OCI-LY1 (cell line): ENCODE measurements around the gene GFRA4.

ENCODE experiments used
- H2AFZ ChIP-seq: fragments of 200-600 bp; sonication (generic), shearing (Covaris generic); 2 replicates; pipeline ENCODE4 v1.6.0; 2014; ENCODE audit warnings: antibody characterized with exemption, mild to moderate bottlenecking, low read length
- H3F3A ChIP-seq: fragments of 200-600 bp; sonication (generic), shearing (Covaris generic); 2 replicates; pipeline ENCODE4 v1.6.0; 2014; ENCODE audit warnings: mild to moderate bottlenecking, antibody characterized with exemption, low read length, moderate library complexity; ENCODE audit not compliant: insufficient read depth
- H3K27ac ChIP-seq: fragments of 200-600 bp; sonication (generic); 2 replicates; pipeline ENCODE4 v1.5.1; 2014; ENCODE audit warnings: low read length, mixed run types, mild to moderate bottlenecking, low read depth; ENCODE audit not compliant: poor library complexity, severe bottlenecking
- H3K27me3 ChIP-seq: fragments of 200-600 bp; sonication (generic); 2 replicates; pipeline ENCODE4 v1.6.0; 2014; ENCODE audit warnings: antibody characterized with exemption, mild to moderate bottlenecking, low read length, moderate library complexity; ENCODE audit not compliant: insufficient read depth
- H3K36me3 ChIP-seq: fragments of 200-600 bp; sonication (generic); 2 replicates; pipeline ENCODE4 v1.6.1; 2014; ENCODE audit warnings: mild to moderate bottlenecking, antibody characterized with exemption, low read length, moderate library complexity, mixed read lengths; ENCODE audit not compliant: insufficient read depth
- H3K4me1 ChIP-seq: fragments of 200-600 bp; sonication (generic); 2 replicates; pipeline ENCODE4 v1.5.1; 2014; ENCODE audit warnings: mild to moderate bottlenecking, low read length, moderate library complexity; ENCODE audit not compliant: insufficient read depth, severe bottlenecking
- H3K4me2 ChIP-seq: fragments of 200-600 bp; sonication (generic), shearing (Covaris generic); 2 replicates; pipeline ENCODE4 v1.6.1; 2014; ENCODE audit warnings: low read length
- H3K4me3 ChIP-seq: fragments of 200-600 bp; sonication (generic); 2 replicates; pipeline ENCODE4 v1.5.1; 2014; ENCODE audit warnings: low read length, low read depth, mild to moderate bottlenecking, mixed read lengths; ENCODE audit not compliant: poor library complexity, severe bottlenecking
- H3K79me2 ChIP-seq: fragments of 200-600 bp; shearing (Covaris generic); 2 replicates; pipeline ENCODE4 v1.6.1; 2016; ENCODE audit warnings: mixed run types, low read length, mixed read lengths; ENCODE audit not compliant: insufficient read depth
- H3K9ac ChIP-seq: fragments of 200-600 bp; sonication (generic), shearing (Covaris generic); 2 replicates; pipeline ENCODE4 v1.6.1; 2014; ENCODE audit warnings: mild to moderate bottlenecking, low read length, mixed read lengths
- H3K9me2 ChIP-seq: fragments of 200-600 bp; sonication (generic), shearing (Covaris generic); 2 replicates; pipeline ENCODE4 v1.6.1; 2014; ENCODE audit warnings: low read depth, mild to moderate bottlenecking, low read length, mixed read lengths
- H3K9me3 ChIP-seq: fragments of 200-600 bp; shearing (Covaris generic); 2 replicates; pipeline ENCODE4 v1.6.1; 2014; ENCODE audit warnings: low read length, mixed read lengths
- H4K20me1 ChIP-seq: fragments of 200-600 bp; sonication (generic), shearing (Covaris generic); 2 replicates; pipeline ENCODE4 v1.6.0; 2016; ENCODE audit warnings: mild to moderate bottlenecking, low read length; ENCODE audit not compliant: insufficient read depth
- EZH2 ChIP-seq: fragments of 200-600 bp; sonication (generic), shearing (Covaris generic); IDR thresholded peaks from 2 replicates; pipeline ENCODE4 v1.8.0; 2017; ENCODE audit warnings: borderline replicate concordance, mixed run types, mild to moderate bottlenecking, antibody characterized with exemption, low read length, moderate library complexity, mixed read lengths
- TF ChIP-seq, protein P1 (sequence below): fragments of 200-600 bp; sonication (generic), shearing (Covaris generic); IDR thresholded peaks from 2 replicates; pipeline ENCODE4 v1.5.1; 2017; ENCODE audit warnings: mild to moderate bottlenecking, antibody characterized with exemption, low read length, moderate library complexity, mixed read lengths

GFRA4 gene

DNA sequence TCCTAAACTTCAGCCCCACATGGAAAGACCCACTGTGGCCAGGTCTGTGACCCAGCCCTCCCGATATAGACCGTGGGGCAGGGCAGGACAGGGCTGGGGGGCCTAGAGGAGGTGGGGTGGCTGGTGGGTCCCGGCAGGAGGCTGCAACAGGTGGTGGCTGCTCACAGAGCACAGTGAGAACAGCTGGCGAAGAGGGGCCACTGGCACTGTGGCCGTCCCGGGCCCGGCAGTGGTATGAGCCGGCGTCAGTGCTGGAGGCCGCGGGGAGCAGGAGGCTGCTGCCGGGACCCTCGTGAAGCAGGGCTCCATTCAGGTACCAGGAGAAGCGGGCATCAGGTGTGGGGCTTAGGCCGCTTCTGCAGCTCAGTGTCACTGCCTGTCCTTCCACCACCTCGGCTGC, 35.8 kb upstream of the GFRA4 start:
- Histone ChIP-seq H3K4me1 (no peaks in the 10 kb centered on the region), H3K9ac (no peak overlapping the region), H4K20me1 (no peaks in the 10 kb centered on the region), H3K4me3 (no peak overlapping the region), H2AFZ (no peak overlapping the region), H3K9me3 (0 out of 2 replicates have a peak, but pooled peaks cover 4% of the 10 kb centered on the region), H3K4me2 (no peak overlapping the region), H3K36me3 (no peaks in the 10 kb centered on the region), H3K27ac (no peak overlapping the region), H3K9me2 (no peaks in the 10 kb centered on the region), H3F3A (no peaks in the 10 kb centered on the region), H3K79me2 (no peaks in the 10 kb centered on the region), H3K27me3 (no peaks in the 10 kb centered on the region; the same call in none of the 2 replicates)
- TF ChIP-seq, protein P1, sequence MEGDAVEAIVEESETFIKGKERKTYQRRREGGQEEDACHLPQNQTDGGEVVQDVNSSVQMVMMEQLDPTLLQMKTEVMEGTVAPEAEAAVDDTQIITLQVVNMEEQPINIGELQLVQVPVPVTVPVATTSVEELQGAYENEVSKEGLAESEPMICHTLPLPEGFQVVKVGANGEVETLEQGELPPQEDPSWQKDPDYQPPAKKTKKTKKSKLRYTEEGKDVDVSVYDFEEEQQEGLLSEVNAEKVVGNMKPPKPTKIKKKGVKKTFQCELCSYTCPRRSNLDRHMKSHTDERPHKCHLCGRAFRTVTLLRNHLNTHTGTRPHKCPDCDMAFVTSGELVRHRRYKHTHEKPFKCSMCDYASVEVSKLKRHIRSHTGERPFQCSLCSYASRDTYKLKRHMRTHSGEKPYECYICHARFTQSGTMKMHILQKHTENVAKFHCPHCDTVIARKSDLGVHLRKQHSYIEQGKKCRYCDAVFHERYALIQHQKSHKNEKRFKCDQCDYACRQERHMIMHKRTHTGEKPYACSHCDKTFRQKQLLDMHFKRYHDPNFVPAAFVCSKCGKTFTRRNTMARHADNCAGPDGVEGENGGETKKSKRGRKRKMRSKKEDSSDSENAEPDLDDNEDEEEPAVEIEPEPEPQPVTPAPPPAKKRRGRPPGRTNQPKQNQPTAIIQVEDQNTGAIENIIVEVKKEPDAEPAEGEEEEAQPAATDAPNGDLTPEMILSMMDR: no peak
- TF ChIP-seq EZH2: no peak

DNA sequence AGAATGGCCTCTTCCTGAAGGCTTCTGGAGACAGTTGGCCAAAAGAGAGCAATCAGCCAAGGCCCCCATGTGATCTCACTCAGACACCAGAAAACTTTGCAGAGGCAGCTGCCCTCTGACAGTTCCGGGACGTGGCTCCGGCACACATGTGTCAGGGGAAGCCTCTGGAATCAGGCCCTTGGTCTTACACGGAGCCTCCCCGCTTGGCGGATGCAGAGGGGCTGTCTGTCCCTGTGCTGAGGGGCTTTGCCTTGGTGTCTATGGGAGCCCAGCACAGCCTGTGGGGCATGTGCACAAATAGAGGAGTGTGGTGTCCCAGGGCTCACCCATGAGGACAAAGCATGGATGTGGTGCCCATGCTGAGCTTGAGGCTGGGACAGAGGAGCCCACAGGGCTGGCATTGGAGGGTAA, 35.4 kb upstream of the GFRA4 start:
- no peaks in the 10 kb centered on the region for H3K36me3 ChIP-seq
- H3K79me2 ChIP-seq: no peaks in the 10 kb centered on the region
- no peaks in the 10 kb centered on the region for H3K9me2 ChIP-seq
- no peak overlapping the region for H3K9ac ChIP-seq
- no peaks in the 10 kb centered on the region for H4K20me1 ChIP-seq
- H2AFZ ChIP-seq: no peak overlapping the region
- H3K4me1 ChIP-seq: no peaks in the 10 kb centered on the region
- TF ChIP-seq EZH2: no peak
- TF ChIP-seq, protein P1: no peak
- no peaks in the 10 kb centered on the region for H3F3A ChIP-seq
- H3K27me3 ChIP-seq: no peaks in the 10 kb centered on the region; the same call in none of the 2 replicates
- 0 out of 2 replicates have a peak, but pooled peaks cover 4% of the 10 kb centered on the region for H3K9me3 ChIP-seq
- no peak overlapping the region for H3K4me3 ChIP-seq
- no peak overlapping the region for H3K27ac ChIP-seq
- H3K4me2 ChIP-seq: no peak overlapping the region

DNA sequence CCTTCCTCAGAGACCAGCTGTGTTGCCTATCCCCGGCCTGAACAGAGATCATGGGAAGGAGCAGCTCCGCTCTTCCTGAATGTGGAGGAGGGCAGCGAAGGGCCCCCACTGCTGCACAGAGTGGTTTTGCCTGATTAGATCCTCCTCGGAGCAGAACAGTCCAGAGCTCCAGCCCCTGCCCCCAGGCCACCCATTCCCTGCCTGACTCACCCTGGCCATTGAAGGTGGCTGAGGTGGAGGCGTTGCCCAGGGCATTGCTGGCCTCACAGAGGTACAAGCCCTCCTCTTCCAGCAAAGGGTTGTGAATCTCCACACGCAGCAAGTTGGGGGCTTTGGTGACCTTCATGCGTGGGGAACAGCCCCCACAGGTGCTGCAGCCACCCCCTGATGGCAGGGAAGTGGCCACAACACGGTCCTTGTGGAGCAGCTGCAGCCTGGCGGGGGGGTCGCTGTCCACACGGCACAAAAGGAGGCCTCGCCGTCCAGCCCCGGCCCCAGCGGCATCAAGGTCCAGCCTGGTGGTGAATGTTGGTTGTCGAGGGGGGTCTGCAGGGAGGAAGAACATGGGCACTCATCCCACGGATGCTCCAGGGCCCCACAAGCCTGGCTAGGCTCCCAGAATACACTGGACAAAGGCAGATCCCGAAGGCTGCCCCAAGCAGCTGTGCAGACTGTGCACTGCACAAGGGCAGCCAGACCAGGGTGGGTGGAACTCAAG, 34.5 kb upstream of the GFRA4 start:
- H3K79me2 ChIP-seq: no peaks in the 10 kb centered on the region
- no peak overlapping the region for H3K27ac ChIP-seq
- 0 out of 2 replicates have a peak, but pooled peaks cover 4% of the 10 kb centered on the region for H3K9me3 ChIP-seq
- no peaks in the 10 kb centered on the region for H4K20me1 ChIP-seq
- no peak overlapping the region for H3K4me2 ChIP-seq
- no peaks in the 10 kb centered on the region for H3K9me2 ChIP-seq
- no peaks in the 10 kb centered on the region; the same call in 1 of the 2 replicates for H3K27me3 ChIP-seq
- H3K36me3 ChIP-seq: no peaks in the 10 kb centered on the region
- H3K4me1 ChIP-seq: no peaks in the 10 kb centered on the region
- no peak overlapping the region for H3K9ac ChIP-seq
- no peaks in the 10 kb centered on the region for H3F3A ChIP-seq
- no peak overlapping the region for H2AFZ ChIP-seq
- no peak overlapping the region for H3K4me3 ChIP-seq
- TF ChIP-seq EZH2: no peak
- TF ChIP-seq, protein P1: no peak
